Fibroblast of lung (primary cell): Measurements from ENCODE around the gene SEC31A.

Source experiments
- EZH2 ChIP-seq: IDR thresholded peaks from 2 replicates; pipeline ENCODE4 v1.5.1; 2012; ENCODE audit warnings: low read length, control low read depth, mild to moderate bottlenecking; ENCODE audit errors: missing control alignments
- TF ChIP-seq, protein P1 (sequence below), 2 donors: IDR thresholded peaks in 1 of 2; conservative IDR thresholded peaks in 1 of 2; 1 replicate in 1 of 2; 2 replicates in 1 of 2; pipeline ENCODE4 v1.5.1; 2011 to 2012; ENCODE audit warnings: low read length in 2 of 2, control low read depth in 1 of 2, inconsistent platforms in 1 of 2, low read depth in 1 of 2, mild to moderate bottlenecking in 1 of 2

GRCh38 chr4:82833696-82834313 lies 57.1 kb downstream of the SEC31A start:
- TF ChIP-seq, protein P1, sequence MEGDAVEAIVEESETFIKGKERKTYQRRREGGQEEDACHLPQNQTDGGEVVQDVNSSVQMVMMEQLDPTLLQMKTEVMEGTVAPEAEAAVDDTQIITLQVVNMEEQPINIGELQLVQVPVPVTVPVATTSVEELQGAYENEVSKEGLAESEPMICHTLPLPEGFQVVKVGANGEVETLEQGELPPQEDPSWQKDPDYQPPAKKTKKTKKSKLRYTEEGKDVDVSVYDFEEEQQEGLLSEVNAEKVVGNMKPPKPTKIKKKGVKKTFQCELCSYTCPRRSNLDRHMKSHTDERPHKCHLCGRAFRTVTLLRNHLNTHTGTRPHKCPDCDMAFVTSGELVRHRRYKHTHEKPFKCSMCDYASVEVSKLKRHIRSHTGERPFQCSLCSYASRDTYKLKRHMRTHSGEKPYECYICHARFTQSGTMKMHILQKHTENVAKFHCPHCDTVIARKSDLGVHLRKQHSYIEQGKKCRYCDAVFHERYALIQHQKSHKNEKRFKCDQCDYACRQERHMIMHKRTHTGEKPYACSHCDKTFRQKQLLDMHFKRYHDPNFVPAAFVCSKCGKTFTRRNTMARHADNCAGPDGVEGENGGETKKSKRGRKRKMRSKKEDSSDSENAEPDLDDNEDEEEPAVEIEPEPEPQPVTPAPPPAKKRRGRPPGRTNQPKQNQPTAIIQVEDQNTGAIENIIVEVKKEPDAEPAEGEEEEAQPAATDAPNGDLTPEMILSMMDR (conservative IDR thresholded peaks at IDR 0.05 in 1 of 2, IDR thresholded peaks at IDR 0.05 in 1 of 2; ENCODE audit: low read depth in 1 of 2, low read length in 2 of 2), result peak in 1 of 2 donors; percentile 14
- no peak for TF ChIP-seq EZH2
